HepG2 (cell line): Measurements from ENCODE around the gene KLHL30. TPM values are rescaled to one million over a fixed set of nuclear protein-coding genes. Genes with fewer than 3 reads are reported as not detected.

Experiments used
- ARNT2 ChIP-seq: sonication (generic); formaldehyde crosslinking; IDR thresholded peaks from 2 replicates; pipeline ENCODE4 v1.8.0; 2022; ENCODE audit warnings: mild to moderate bottlenecking, low read depth, missing genetic modification reagents, moderate library complexity
- DMTF1 ChIP-seq: sonication (generic); formaldehyde crosslinking; IDR thresholded peaks from 2 replicates; pipeline ENCODE4 v1.4.0; 2020; ENCODE audit warnings: mild to moderate bottlenecking, missing genetic modification reagents
- HIVEP1 ChIP-seq: sonication (generic); formaldehyde crosslinking; IDR thresholded peaks from 2 replicates; pipeline ENCODE4 v1.4.0; 2020; ENCODE audit warnings: mild to moderate bottlenecking, missing genetic modification reagents
- NFIC ChIP-seq: IDR thresholded peaks from 2 replicates; pipeline ENCODE4 v1.6.1; 2012; ENCODE audit warnings: mild to moderate bottlenecking, low read length, inconsistent platforms
- PRDM4 ChIP-seq: sonication (generic); formaldehyde crosslinking; IDR thresholded peaks from 2 replicates; pipeline ENCODE4 v1.9.0; 2021; ENCODE audit warnings: missing genetic modification reagents, borderline replicate concordance
- RFX1 ChIP-seq: fragments of 450-650 bp; IDR thresholded peaks from 2 replicates; pipeline ENCODE4 v1.6.1; 2017
- RORA ChIP-seq: sonication (generic); formaldehyde crosslinking; IDR thresholded peaks from 2 replicates; pipeline ENCODE4 v1.5.0; 2020; ENCODE audit warnings: mild to moderate bottlenecking, missing genetic modification reagents, moderate library complexity
- RXRB ChIP-seq: IDR thresholded peaks from 2 replicates; pipeline ENCODE4 v1.6.1; 2016; ENCODE audit warnings: borderline replicate concordance, missing genetic modification reagents, missing compliant biosample characterization
- SAP130 ChIP-seq: IDR thresholded peaks from 2 replicates; pipeline ENCODE4 v1.6.1; 2016; ENCODE audit warnings: low read depth
- TAF15 ChIP-seq: fragments of 200-400 bp; formaldehyde crosslinking; IDR thresholded peaks from one replicate; pipeline ENCODE4 v1.6.1; 2018; ENCODE audit warnings: mild to moderate bottlenecking, low read depth, low read length; ENCODE audit not compliant: poor library complexity, severe bottlenecking
- ZNF644 ChIP-seq: IDR thresholded peaks from 2 replicates; pipeline ENCODE4 v1.6.1; 2016; ENCODE audit warnings: low read depth
- ZNF749 ChIP-seq: sonication (generic); formaldehyde crosslinking; IDR thresholded peaks from 2 replicates; pipeline ENCODE4 v1.8.0; 2022; ENCODE audit warnings: mild to moderate bottlenecking, missing genetic modification reagents, moderate library complexity, borderline replicate concordance
- ZNF75D ChIP-seq: sonication (generic); formaldehyde crosslinking; IDR thresholded peaks from 2 replicates; pipeline ENCODE4 v1.8.1; 2023; ENCODE audit warnings: missing genetic modification reagents, mild to moderate bottlenecking, borderline replicate concordance
- ZNF777 ChIP-seq: sonication (generic); formaldehyde crosslinking; IDR thresholded peaks from 2 replicates; pipeline ENCODE4 v1.4.0; 2020; ENCODE audit warnings: missing genetic modification reagents
- ZNF781 ChIP-seq: sonication (generic); formaldehyde crosslinking; IDR thresholded peaks from 2 replicates; pipeline ENCODE4 v1.5.1; 2020; ENCODE audit warnings: borderline replicate concordance, mild to moderate bottlenecking, missing genetic modification reagents; ENCODE audit errors: not compliant biosample characterization
- polyA plus RNA-seq, 8 experiments: library from polyadenylated mRNA; depleted of rRNA in 3 of 8; stranded (reverse) in 7 of 8; unstranded in 1 of 8; fragments of >200 nt; fragmentation: Illumina TruSeq in 4 of 8; extraction: Trizol in 4 of 8; gene quantifications; 2 replicates each; pipeline versions ENCODE4 v1.2.1 to v1.2.3, GENCODE V29; 2011 to 2016; ENCODE audit warnings: low read depth in 4 of 8, missing spikeins in 1 of 8, mixed read lengths in 1 of 8; ENCODE audit not compliant: insufficient read depth in 1 of 8
- total RNA-seq, 5 experiments: library from RNA; depleted of rRNA; stranded (reverse); fragments of >200 nt; fragmentation: Illumina TruSeq; extraction: Trizol; gene quantifications; 2 replicates each; pipeline ENCODE4 v1.2.3, GENCODE V29; 2016; ENCODE audit warnings: low read depth in 1 of 5
- TF ChIP-seq, protein P1 (sequence below): sonication (generic); formaldehyde crosslinking; IDR thresholded peaks from 2 replicates; pipeline ENCODE4 v1.8.1; 2023; ENCODE audit warnings: missing genetic modification reagents, inconsistent platforms, borderline replicate concordance
- TF ChIP-seq, protein P2 (sequence below): sonication (generic); formaldehyde crosslinking; IDR thresholded peaks from 2 replicates; pipeline ENCODE4 v1.5.1; 2020; ENCODE audit warnings: missing genetic modification reagents, mild to moderate bottlenecking, borderline replicate concordance
- TF ChIP-seq, protein P3 (sequence below), 2 experiments: sonication (generic) in 1 of 2; formaldehyde crosslinking in 1 of 2; IDR thresholded peaks; 2 replicates each; pipeline versions ENCODE4 v1.4.0 to v1.6.1; 2018 to 2020; ENCODE audit warnings: missing genetic modification reagents in 2 of 2, borderline replicate concordance in 1 of 2, low read depth in 1 of 2, mild to moderate bottlenecking in 1 of 2, missing biosample characterization in 1 of 2

The KLHL30 gene
- total and polyA plus RNA-seq, 2 of the 13 experiments (the other 11 are each of a cell fraction or from before 2014, with no cell fraction given) = 0.05 TPM; not detected in 1

DNA sequence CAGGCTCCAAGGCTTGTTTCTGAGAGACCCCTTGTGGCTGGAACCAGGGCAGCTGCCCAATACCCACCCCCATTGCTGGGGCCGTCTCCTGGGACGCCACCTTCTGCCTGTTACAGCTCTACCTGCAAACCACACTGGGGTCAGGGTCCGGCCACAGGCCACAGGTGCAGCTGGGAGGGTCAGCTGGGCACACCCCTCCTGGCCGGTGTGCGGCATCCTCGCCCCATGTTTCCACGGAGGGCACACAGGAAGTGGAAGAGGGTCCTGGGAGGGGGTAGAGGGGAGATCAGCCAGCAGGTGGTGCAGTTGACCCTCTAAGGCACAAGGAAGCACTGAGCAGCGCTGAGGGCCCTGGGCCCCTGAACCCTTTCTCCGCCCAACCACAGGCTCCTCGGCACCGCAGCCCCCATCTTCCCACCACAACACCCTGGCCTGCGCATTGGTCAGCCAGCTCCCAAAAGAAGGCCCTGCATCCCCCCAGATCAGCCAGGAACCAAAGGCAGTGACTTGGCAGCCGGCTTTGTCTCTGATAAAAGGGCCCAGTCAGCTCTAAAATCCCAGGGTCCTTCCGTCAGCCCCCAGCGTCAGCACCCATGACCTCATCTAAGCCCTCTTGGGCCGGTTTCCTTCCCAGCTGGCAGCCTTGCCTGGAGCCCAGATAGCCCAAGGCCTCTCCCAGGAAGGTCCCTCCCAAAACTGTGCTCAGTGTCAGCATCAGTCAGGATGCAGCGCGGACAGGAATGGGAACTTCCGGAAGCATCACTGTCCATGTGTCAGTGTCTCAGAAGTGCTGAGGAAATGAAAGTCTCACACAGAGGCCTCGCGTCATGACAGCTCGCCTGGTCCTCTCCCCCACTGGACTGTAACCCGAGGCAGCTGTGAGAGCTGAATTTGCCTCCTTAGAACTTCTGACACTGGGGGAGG is 22.0 kb downstream of the KLHL30 start (continued):
- TF ChIP-seq, protein P1, sequence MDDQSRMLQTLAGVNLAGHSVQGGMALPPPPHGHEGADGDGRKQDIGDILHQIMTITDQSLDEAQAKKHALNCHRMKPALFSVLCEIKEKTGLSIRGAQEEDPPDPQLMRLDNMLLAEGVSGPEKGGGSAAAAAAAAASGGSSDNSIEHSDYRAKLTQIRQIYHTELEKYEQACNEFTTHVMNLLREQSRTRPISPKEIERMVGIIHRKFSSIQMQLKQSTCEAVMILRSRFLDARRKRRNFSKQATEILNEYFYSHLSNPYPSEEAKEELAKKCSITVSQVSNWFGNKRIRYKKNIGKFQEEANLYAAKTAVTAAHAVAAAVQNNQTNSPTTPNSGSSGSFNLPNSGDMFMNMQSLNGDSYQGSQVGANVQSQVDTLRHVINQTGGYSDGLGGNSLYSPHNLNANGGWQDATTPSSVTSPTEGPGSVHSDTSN (CRISPR knock-in tag) = no peak
- TF ChIP-seq ZNF75D (CRISPR knock-in tag) = no peak
- TF ChIP-seq, protein P2, sequence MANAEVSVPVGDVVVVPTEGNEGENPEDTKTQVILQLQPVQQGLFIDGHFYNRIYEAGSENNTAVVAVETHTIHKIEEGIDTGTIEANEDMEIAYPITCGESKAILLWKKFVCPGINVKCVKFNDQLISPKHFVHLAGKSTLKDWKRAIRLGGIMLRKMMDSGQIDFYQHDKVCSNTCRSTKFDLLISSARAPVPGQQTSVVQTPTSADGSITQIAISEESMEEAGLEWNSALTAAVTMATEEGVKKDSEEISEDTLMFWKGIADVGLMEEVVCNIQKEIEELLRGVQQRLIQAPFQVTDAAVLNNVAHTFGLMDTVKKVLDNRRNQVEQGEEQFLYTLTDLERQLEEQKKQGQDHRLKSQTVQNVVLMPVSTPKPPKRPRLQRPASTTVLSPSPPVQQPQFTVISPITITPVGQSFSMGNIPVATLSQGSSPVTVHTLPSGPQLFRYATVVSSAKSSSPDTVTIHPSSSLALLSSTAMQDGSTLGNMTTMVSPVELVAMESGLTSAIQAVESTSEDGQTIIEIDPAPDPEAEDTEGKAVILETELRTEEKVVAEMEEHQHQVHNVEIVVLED (CRISPR knock-in tag) = no peak
- no peak for TF ChIP-seq PRDM4
- TF ChIP-seq RORA = no peak
- TF ChIP-seq RFX1 = no peak
- TF ChIP-seq TAF15 = no peak
- no peak for TF ChIP-seq RXRB
- TF ChIP-seq HIVEP1 = no peak
- TF ChIP-seq ZNF644 (CRISPR knock-in tag) = no peak
- TF ChIP-seq ZNF749 (CRISPR knock-in tag) = no peak
- TF ChIP-seq, protein P3, sequence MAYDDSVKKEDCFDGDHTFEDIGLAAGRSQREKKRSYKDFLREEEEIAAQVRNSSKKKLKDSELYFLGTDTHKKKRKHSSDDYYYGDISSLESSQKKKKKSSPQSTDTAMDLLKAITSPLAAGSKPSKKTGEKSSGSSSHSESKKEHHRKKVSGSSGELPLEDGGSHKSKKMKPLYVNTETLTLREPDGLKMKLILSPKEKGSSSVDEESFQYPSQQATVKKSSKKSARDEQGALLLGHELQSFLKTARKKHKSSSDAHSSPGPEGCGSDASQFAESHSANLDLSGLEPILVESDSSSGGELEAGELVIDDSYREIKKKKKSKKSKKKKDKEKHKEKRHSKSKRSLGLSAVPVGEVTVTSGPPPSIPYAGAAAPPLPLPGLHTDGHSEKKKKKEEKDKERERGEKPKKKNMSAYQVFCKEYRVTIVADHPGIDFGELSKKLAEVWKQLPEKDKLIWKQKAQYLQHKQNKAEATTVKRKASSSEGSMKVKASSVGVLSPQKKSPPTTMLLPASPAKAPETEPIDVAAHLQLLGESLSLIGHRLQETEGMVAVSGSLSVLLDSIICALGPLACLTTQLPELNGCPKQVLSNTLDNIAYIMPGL (CRISPR knock-in tag; IDR thresholded peaks at IDR 0.05; ENCODE audit: borderline replicate concordance in 1 of 2, low read depth in 1 of 2) = peak in 1 of 2 experiments; percentile 62; a peak in 1 of 4 replicates
- TF ChIP-seq NFIC = no peak
- TF ChIP-seq ZNF781 (CRISPR knock-in tag) = no peak
- TF ChIP-seq ARNT2 (CRISPR knock-in tag) = peak; percentile 60; the same call in 1 of the 2 replicates
- peak; percentile 20; the same call in 1 of the 2 replicates for TF ChIP-seq SAP130
- no peak for TF ChIP-seq DMTF1 (CRISPR knock-in tag)
- peak; percentile 62; the same call in 1 of the 2 replicates for TF ChIP-seq ZNF777 (CRISPR knock-in tag)
